ENCODE data around the gene MORN1. TPM values are rescaled to one million over a fixed set of nuclear protein-coding genes. Genes with fewer than 3 reads are reported as not detected.

The MORN1 gene
- polyA plus RNA-seq, 1 of the 3 experiments (the other 2 are of a cell fraction): 16.3 TPM

- H4K20me1 ChIP-seq (ENCODE audit: insufficient read depth): peaks cover 85% of the 10 kb centered on the region
Measured at GRCh38 chr1:2286923-2287322, 104.4 kb downstream of the MORN1 start.

GRCh38 chr1:2284932-2285331 lies 106.4 kb downstream of the MORN1 start:
- no peaks in the 10 kb centered on the region for H3K9me3 ChIP-seq
- POLR2A ChIA-PET: interaction anchor here (0.7 kb wide), 1 partner anchor 14 kb away, joined by 5 read pairs; no protein-coding TSS in a partner anchor
- no peaks in the 10 kb centered on the region for H3K36me3 ChIP-seq (replicated peaks in 1 of 2; ENCODE audit: control insufficient read depth in 1 of 2, insufficient read depth in 2 of 2, low read length in 1 of 2)
- peaks cover 71% of the 10 kb centered on the region for H3K79me2 ChIP-seq (ENCODE audit: insufficient read depth)
- no peak overlapping the region for H2AFZ ChIP-seq (ENCODE audit: low read depth)
- CTCF ChIA-PET: interaction anchor here (1.0 to 2.0 kb wide), 2 partner anchors 9 to 97 kb away, joined by 3 to 7 read pairs; no protein-coding TSS in a partner anchor
- peaks cover 67% of the 10 kb centered on the region for H4K20me1 ChIP-seq (ENCODE audit: insufficient read depth)
- no peaks in the 10 kb centered on the region for H3K9me2 ChIP-seq
- no peak overlapping the region; a peak in 1 of 4 replicates for H3K27ac ChIP-seq (ENCODE audit: low read depth in 2 of 2, low read length in 1 of 2)
- H3K4me2 ChIP-seq: no peak overlapping the region
- TF ChIP-seq MXI1 (IDR thresholded peaks at IDR 0.05; ENCODE audit: low read depth, low read length) (no peak), TCF12 (IDR thresholded peaks at IDR 0.05) (no peak)
- H3K27me3 ChIP-seq (ENCODE audit: insufficient read depth): no peaks in the 10 kb centered on the region
- H3K4me3 ChIP-seq (ENCODE audit: low read depth in 2 of 2, low read length in 1 of 2): no peak overlapping the region
- peaks cover 0 to 35% of the 10 kb centered on the region in 2 experiments; a peak in 2 of 4 replicates for H3K4me1 ChIP-seq (ENCODE audit: control insufficient read depth in 1 of 2, insufficient read depth in 2 of 2, low read depth in 1 of 2, low read length in 1 of 2)
- DNase-seq: no peak
- H3K9ac ChIP-seq: no peak overlapping the region
- H3F3A ChIP-seq (replicated peaks; ENCODE audit: insufficient read depth): no peaks in the 10 kb centered on the region
- WGBS (ENCODE audit: low lambda C conversion rate): 96% methylated on average over 9 of the region's 9 CpGs

More at GRCh38 chr1:2286923-2287322, 104.4 kb downstream of the MORN1 start:
- H3K4me3 ChIP-seq (ENCODE audit: low read depth in 2 of 2, low read length in 1 of 2): no peak overlapping the region
- WGBS (ENCODE audit: low lambda C conversion rate): 93% methylated on average over 9 of the region's 15 CpGs
- H3K9ac ChIP-seq: no peak overlapping the region
- no peaks in the 10 kb centered on the region for H3K9me2 ChIP-seq
- no peaks in the 10 kb centered on the region for H3K27me3 ChIP-seq (ENCODE audit: insufficient read depth)
- no peaks in the 10 kb centered on the region for H3F3A ChIP-seq (replicated peaks; ENCODE audit: insufficient read depth)
- no peak overlapping the region for H3K4me2 ChIP-seq
- peaks cover 0 to 49% of the 10 kb centered on the region in 2 experiments; a peak in 2 of 4 replicates for H3K4me1 ChIP-seq (ENCODE audit: control insufficient read depth in 1 of 2, insufficient read depth in 2 of 2, low read depth in 1 of 2, low read length in 1 of 2)
- TF ChIP-seq ELF1 (IDR thresholded peaks at IDR 0.05): no peak
- no peak for TF ChIP-seq FOXM1 (IDR thresholded peaks at IDR 0.05; ENCODE audit: low read depth)
- TF ChIP-seq RAD21 (IDR thresholded peaks at IDR 0.05; ENCODE audit: low read length): no peak
- ChIA-PET CTCF (interaction anchor here (0.9 kb wide), 1 partner anchor 12 kb away, joined by 3 read pairs; no protein-coding TSS in a partner anchor), POLR2A (no interaction called here)
- no peaks in the 10 kb centered on the region for H3K9me3 ChIP-seq
- no peak for DNase-seq
- no peaks in the 10 kb centered on the region for H3K36me3 ChIP-seq (replicated peaks in 1 of 2; ENCODE audit: control insufficient read depth in 1 of 2, insufficient read depth in 2 of 2, low read length in 1 of 2)
- no peak overlapping the region for H2AFZ ChIP-seq (ENCODE audit: low read depth)
- H3K79me2 ChIP-seq (ENCODE audit: insufficient read depth): peaks cover 90% of the 10 kb centered on the region
- H3K27ac ChIP-seq (ENCODE audit: low read depth in 2 of 2, low read length in 1 of 2): no peak overlapping the region; a peak in 1 of 4 replicates

DNA sequence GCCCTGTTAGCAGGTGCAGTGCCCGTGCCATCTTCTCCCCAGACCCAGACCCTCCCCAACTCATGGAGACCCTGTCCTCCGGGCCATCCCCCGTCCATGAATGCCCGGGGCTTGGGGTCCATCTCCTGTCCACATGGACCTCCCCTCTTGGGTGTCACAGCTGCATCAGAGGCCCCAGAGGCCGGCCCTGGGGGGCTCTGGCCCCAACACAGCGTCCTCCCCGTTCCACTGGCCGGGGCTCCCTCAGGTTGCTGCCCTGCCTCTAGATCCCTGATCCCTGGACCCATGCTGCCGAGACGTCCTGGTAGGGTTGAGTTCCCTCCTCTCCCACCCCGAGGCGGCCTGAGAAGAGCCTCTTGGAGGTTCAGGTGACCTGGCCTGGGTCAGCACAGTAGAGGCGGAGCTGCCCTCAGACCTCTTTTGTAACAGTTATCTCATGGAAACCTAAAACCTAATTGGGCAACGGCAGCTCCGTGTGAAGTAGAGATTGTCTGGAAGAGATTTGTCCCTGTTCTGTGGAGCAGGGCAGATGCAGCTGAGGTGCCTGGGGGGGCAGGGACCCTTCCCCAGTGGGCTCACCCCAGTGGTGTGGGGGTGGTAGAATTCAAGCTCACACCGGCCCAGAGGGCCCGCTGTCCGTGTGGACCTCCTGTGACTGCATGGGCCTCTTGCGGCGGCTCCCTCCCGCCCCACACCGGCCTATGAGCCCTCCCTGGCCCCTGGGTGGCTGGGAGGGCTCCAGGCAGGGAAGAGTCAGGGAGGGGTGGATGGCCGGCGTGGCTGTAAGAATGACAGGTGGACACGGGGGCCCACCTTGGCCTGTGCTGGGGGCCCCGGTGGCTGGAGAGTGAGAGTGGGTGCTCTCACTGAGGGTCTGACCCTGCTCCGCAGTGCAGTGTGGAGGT lies 107.1 kb downstream of the MORN1 start:
- H3K4me1 ChIP-seq (ENCODE audit: control insufficient read depth in 1 of 2, insufficient read depth in 2 of 2, low read depth in 1 of 2, low read length in 1 of 2): peaks cover 0 to 31% of the 10 kb centered on the region in 2 experiments; a peak in 1 of 4 replicates
- ChIA-PET POLR2A (interaction anchor here (0.7 kb wide), 1 partner anchor 57 kb away, joined by 4 read pairs; no protein-coding TSS in a partner anchor), CTCF (interaction anchor here (1.0 to 2.0 kb wide), 2 partner anchors 8 to 98 kb away, joined by 3 to 7 read pairs; no protein-coding TSS in a partner anchor)
- no peaks in the 10 kb centered on the region for H3F3A ChIP-seq (replicated peaks; ENCODE audit: insufficient read depth)
- H3K36me3 ChIP-seq (replicated peaks in 1 of 2; ENCODE audit: control insufficient read depth in 1 of 2, insufficient read depth in 2 of 2, low read length in 1 of 2): no peaks in the 10 kb centered on the region
- H4K20me1 ChIP-seq (ENCODE audit: insufficient read depth): peaks cover 66% of the 10 kb centered on the region
- H3K27me3 ChIP-seq (ENCODE audit: insufficient read depth): no peaks in the 10 kb centered on the region
- DNase-seq: no peak
- peak overlapping the region in 1 of 2 experiments; percentile 2; a peak in 1 of 4 replicates for H3K27ac ChIP-seq (ENCODE audit: low read depth in 2 of 2, low read length in 1 of 2)
- H3K79me2 ChIP-seq (ENCODE audit: insufficient read depth): peaks cover 70% of the 10 kb centered on the region
- WGBS (ENCODE audit: low lambda C conversion rate): 94% methylated on average over 11 of the region's 27 CpGs
- no peak overlapping the region for H3K9ac ChIP-seq
- no peak overlapping the region for H3K4me2 ChIP-seq
- H3K9me2 ChIP-seq: no peaks in the 10 kb centered on the region
- H3K9me3 ChIP-seq: no peaks in the 10 kb centered on the region
- no peak overlapping the region for H3K4me3 ChIP-seq (ENCODE audit: low read depth in 2 of 2, low read length in 1 of 2)
- H2AFZ ChIP-seq (ENCODE audit: low read depth): no peak overlapping the region
- TF ChIP-seq RXRA (IDR thresholded peaks at IDR 0.05; ENCODE audit: borderline replicate concordance, low read depth) (no peak), SMC3 (IDR thresholded peaks at IDR 0.05; ENCODE audit: low read depth, low read length) (no peak), TAF1 (IDR thresholded peaks at IDR 0.05; ENCODE audit: borderline replicate concordance, low read depth, low read length) (no peak), EZH2phosphoT487 (IDR thresholded peaks at IDR 0.05; ENCODE audit: borderline replicate concordance, low read depth) (no peak), JUND (IDR thresholded peaks at IDR 0.05) (no peak), MAX (IDR thresholded peaks at IDR 0.05; ENCODE audit: low read depth) (no peak), NFIC (IDR thresholded peaks at IDR 0.05; ENCODE audit: borderline replicate concordance) (no peak), NRF1 (IDR thresholded peaks at IDR 0.05; ENCODE audit: low read depth, low read length) (no peak), FOXJ3 (CRISPR knock-in tag; IDR thresholded peaks at IDR 0.05) (no peak), GATA2 (CRISPR knock-in tag; IDR thresholded peaks at IDR 0.05) (no peak), FOXM1 (IDR thresholded peaks at IDR 0.05; ENCODE audit: low read depth) (no peak), TEAD4 (IDR thresholded peaks at IDR 0.05; ENCODE audit: borderline replicate concordance, insufficient read depth) (no peak), TCF12 (IDR thresholded peaks at IDR 0.05) (no peak), FOSL2 (IDR thresholded peaks at IDR 0.05; ENCODE audit: borderline replicate concordance, low read depth) (no peak)
- TF ChIP-seq, protein P1, sequence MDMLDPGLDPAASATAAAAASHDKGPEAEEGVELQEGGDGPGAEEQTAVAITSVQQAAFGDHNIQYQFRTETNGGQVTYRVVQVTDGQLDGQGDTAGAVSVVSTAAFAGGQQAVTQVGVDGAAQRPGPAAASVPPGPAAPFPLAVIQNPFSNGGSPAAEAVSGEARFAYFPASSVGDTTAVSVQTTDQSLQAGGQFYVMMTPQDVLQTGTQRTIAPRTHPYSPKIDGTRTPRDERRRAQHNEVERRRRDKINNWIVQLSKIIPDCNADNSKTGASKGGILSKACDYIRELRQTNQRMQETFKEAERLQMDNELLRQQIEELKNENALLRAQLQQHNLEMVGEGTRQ (IDR thresholded peaks at IDR 0.05; ENCODE audit: borderline replicate concordance, low read depth, low read length): no peak

All from SK-N-SH (cell line).